Activated T-cell treated with anti-CD3 and anti-CD28 coated beads for 1 hour (primary cell): ENCODE data around the gene SUSD4.
A peak's percentile ranks its signal among the peaks of the same experiment; 100 is the strongest.

ENCODE experiments used
- DNase-seq: peaks from one replicate; pipeline ENCODE4 v3.0.0-alpha.2; 2020; ENCODE audit warnings: low read depth

The SUSD4 gene

DNA sequence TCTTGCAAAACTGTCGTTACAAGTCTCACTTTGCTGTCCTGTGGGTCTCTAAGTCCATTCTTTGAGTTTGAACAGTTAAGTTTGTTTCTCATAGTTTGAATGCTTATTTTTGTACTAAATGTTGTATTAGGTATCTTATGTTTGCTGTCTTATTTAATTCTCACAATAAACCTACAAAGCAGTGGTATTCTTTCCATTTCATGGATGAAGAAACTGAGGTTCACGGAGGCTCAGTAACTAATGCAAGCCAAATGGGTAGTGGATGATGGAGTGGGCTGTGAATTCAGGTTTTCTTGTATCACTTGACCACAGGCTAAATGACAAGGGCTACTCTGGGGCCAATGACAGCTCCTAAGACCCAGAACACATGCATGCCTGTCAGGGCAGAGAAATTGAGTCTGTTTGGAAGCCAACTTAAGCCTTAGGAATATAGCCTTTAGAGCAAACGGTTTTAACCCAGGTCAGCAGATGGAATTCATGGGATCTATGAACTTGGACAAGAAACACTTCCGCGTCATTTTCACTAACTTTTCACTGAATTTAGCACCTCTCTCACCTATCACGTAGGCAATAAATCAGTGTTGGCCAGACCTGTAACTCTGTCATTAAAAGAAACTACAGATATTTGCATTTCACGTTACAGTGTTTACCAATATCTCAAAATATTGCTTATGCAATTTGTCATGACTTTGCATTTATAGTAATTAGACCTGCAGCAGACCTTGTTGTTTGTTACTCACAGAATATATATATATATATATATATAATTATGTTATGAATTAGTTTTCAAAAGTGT, 153.8 kb downstream of the SUSD4 start:
- no peak for DNase-seq

DNA sequence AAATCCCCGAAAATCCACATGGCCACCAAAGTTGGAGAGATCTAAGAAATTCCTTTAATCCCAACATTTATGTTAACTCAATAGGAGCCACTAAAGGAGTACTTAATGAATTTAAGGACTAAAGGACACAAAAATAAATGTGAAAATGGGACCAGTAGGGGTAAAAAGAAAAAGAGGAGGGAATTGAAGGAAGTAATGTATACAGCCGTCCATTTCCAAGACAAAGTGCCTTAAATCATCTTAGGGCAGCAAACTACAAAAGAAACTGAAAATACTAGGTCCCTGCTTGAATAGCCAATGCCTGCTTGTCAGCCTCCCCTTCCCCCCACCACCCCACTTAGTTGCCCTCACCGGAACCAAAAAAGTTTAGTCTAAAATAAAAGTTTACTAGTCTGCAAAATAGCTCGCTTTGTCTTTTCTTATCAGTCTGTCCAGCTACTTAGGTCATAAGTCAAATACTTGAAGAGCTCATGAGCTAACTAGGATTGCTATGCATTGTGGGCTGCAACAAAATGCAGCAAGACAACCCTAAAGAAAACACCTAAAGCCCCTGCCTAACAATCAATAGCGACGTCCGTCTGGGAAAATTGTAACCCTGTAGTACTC, 154.6 kb downstream of the SUSD4 start:
- DNase-seq = no peak

DNA sequence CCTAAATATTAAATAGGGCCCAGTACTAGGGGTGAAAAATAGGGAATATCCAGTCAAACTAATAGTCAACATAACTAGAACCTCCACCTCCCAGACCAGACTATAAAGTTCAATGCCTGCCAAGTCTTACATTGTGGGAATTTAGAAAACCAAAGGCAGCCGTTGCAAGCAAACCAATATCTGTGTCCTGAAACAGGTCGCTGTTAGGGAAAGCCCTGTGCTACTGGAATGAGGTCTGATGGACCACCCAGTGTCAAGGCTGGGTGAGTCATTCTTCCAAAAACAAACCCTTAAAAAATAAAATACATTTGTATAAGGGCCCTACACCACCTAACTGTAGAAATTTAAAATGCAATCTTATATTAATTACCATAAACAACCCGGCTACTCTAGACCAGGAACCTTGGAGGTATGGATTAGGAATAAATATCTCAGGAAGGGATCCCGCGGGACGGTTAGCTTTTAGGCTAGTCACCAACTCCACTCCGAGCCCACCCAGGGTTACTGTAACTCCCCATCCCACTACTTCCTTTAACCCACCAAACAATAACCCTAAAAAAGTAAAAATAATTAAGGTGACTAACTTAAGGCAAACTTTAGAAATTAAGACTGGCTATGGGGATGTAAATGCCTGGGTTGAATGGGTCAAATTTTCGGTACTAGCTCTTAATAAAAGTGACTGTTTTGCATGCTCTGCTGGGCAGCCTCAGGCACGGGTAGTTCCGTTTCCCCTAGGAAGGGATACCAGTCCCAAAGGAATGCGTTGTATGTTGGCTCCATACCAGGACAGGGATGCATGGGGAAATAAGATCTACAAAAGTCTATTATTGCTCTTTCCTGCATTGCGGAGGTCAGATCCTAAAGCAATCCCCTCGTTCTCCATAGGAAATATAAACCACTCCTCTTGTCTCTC, 155.6 kb downstream of the SUSD4 start:
- no peak for DNase-seq

DNA sequence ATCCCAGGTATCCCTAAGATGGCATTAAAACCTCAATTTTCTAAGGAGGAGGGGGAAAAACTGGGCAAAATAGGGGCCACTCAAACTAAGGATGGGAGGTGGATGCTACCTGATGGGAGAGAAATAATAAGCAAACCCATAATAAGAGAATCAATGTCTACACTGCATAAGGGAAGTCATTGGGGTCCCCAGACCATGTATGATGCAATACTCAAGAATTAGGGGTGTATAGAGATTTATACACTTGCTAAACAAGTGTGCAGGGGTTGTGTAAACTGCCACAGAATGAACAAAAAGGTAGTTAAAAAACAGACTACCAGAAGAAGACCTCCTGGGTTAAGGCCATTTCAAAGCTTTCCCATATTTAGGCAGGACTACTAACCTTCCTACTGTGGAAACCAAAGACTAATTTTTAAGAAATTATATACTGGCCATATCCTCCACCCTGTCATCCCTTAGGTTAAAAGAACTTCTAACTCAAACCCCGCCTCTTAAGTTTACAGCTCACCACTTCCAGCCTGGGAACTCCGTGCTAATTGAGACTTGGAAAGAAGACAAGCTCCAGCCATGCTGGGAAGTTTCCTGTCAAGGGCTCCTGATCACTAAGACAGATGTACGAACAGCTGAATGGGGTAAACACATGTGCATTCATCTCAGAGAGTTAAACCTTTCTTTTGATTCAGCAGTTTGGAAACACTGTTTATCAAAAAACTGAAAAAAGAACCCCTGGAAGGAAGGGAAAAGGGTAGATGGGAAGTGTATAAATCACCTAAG, 156.5 kb downstream of the SUSD4 start:
- no peak for DNase-seq

DNA sequence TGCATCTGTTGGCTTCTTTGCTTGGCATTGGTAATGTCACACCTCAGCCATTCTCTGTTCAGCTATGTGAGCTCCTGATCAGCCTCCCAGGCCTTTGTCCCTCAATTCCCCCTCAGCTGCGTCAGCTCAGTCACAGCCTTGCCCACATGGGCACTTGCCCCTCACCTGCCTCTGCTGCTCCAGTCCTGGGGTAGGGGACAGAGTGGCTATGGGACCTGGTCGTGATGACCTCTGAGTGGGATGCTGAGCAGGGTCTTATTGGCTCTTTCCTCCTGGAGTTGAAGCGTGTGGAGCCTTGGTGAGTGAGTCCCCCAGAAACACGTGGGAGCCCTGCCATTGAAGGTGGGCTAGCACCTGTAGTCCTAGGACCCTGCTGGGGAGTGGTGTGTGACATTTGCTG, 159.6 kb downstream of the SUSD4 start:
- no peak for DNase-seq

DNA sequence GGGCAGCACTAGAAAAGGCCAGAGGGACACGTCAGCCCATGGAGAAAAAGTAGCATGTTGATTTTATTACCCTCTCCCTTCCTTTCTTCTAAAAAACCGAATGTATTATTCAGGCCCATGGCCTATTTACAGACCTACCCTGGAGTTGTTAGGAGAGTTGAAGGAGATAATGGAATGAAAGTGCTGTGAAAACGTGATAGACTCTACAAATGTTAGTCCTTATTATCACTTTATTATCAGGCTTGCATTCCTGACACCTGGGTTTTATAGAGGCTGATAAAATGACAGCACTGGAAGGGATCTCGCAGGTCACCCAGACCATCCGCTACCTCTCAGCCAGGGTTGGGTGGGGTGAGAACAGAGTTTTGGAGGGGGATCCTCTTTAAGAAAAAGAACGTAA, 160.3 kb downstream of the SUSD4 start:
- no peak for DNase-seq

DNA sequence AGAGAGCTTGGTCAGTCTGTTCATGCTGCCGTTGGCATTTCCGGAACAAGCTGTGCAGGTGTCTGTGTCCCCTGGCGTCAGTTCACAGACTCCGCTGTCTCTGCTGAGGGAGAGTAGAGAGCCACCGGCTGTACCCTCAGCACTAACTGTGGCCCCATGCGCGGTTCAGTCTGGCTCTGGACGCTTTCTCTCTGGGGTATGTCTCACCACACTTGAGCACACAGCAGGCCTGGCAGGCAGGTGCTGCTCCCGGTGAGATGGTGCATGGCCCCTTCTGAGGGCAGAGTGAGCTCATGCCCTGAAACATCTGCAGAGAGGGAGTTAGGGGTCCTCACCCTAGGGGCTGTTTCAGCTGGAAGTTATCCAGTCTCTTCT, 161.0 kb downstream of the SUSD4 start:
- no peak for DNase-seq

DNA sequence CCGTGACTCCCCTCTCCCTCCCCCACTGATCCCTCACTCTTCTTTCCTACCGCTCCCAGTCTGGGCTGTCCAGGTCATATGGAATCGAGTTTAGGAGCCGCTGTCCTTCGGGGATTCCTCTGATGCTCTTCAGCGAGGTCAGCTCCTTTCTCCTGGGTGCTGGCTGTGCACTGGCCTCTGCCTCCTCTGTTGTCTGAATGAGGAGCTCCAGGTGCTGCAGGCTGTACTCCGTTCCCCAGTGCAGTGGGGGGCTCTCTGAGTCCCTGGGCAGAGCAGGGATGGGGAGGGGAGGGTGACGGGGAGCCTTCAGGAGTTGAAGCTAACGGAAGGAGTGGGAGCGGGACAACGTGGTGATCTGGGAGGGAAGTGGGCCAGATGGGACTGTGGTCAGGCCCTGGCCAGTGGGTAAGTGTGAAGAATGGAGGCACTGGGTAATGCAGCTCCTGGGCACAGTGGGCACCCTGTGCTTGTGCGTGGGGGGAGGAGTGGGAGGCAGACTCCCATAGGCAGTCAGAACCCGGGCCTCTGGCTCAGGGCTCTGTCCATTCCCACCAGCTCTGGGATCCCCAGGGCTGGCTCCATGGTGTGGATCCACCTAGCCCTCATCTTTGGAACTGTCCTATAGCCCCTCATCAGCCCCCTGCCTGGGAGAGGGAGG, 161.5 kb downstream of the SUSD4 start:
- DNase-seq = no peak

DNA sequence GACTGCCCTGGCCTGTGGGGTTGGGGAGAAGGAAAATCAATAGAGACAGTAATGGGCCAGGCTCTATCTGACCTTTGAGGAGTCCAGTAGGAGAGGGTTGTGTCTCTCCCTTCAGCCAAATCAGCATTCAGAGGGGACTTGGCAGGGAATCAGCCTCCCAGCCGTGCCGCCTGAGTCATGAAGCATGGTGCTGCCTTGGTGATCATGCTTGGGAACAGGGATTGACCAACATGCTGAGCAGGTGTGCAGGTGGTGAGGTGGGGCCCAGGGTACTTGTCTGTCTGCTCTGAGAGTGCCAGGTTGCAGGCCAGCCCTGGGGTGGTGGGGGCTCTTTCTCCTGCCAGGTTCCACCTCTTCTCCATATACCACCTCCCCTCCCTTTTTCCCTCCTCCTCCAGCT, 162.0 kb downstream of the SUSD4 start:
- no peak for DNase-seq

DNA sequence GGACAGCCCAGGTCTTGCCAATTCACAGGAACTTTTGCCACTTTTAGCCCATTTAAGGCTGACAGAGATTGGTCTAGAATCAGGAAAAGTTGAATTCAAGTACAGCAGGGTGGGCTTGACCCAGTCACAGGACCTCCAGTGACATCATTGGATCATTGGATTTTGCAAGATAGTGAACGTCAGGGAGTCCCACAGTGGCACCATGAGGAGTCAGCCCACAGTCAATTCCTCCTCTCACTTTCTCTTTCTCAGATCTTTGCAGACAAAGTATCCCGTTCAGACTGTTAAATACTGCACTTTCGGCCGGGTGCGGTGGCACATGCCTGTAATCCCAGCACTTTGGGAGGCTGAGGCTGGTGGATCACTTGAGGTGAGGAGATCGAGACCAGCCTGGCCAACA, 163.1 kb downstream of the SUSD4 start:
- no peak for DNase-seq

DNA sequence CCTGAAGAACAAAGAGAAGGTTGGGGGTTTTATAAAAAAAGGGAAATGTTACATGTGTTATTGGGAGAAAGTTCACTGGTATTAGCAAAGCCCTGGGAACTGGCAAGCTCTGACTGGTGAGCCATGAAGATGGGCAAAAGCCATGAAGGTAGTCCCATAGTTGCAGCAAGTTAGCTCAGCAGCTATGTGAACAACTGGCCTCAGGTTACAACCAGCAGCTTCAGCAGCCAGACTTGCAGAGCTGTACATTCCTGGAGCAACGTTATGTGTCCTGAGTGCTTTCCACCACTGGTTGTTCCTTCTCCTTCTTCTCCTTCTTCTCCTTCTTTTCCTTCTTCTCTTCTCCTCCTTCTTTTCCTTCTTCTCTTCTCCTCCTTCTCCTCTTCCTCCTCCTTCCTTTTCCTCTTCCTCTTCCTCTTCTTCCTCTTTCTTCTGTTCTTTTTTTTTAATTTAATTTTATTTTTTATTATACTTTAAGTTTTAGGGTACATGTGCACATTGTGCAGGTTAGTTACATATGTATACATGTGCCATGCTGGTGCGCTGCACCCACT, 164.8 kb downstream of the SUSD4 start:
- DNase-seq = no peak

DNA sequence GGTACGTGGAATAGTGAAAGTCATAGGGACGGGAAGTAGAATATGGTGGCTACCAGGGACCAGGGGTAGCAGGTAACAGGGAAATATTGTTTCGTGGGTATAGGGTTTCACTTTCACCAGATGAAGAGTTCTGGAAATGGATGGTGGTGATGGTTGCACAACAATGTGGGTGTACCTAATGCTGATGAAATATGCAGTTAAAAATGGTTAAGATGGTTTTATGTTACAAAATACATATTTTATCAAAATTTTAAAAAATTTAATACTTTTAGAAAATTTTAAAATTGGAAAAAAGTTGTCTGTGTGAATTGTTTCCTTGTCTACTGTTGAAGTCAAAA, 165.4 kb downstream of the SUSD4 start:
- DNase-seq = no peak

DNA sequence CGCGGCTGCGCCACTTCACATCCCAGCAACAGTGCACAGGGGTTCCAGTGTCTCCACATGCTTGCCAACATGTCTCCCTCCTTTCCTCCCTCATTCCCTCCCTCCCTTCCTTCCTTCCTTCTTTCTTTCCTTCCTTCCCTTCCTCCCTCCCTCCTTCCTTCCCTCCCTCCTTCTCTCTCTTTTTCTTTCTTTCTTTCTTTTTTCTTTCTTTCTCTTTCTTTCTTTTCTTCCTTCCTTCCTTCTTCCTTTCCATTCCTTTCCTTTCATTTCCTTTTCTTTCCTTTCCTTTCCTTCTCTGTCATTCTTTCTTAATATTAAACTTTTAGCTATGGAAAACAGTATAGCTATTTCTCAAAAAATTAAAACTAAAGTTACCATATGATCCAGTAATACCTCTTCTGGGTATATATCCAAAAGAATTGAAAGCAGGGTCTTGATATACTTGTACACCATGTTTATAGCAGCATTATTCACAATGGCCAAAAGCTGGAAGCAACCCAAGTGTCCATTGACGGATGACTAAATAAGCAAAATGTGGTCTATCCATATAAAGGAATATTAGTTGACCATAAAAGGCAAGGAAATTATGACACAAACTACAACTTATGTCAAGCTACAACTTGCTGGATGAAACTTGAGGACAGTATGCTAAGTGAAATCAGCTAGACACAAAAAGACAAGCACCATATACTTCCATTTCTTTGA, 165.9 kb downstream of the SUSD4 start:
- DNase-seq = no peak

DNA sequence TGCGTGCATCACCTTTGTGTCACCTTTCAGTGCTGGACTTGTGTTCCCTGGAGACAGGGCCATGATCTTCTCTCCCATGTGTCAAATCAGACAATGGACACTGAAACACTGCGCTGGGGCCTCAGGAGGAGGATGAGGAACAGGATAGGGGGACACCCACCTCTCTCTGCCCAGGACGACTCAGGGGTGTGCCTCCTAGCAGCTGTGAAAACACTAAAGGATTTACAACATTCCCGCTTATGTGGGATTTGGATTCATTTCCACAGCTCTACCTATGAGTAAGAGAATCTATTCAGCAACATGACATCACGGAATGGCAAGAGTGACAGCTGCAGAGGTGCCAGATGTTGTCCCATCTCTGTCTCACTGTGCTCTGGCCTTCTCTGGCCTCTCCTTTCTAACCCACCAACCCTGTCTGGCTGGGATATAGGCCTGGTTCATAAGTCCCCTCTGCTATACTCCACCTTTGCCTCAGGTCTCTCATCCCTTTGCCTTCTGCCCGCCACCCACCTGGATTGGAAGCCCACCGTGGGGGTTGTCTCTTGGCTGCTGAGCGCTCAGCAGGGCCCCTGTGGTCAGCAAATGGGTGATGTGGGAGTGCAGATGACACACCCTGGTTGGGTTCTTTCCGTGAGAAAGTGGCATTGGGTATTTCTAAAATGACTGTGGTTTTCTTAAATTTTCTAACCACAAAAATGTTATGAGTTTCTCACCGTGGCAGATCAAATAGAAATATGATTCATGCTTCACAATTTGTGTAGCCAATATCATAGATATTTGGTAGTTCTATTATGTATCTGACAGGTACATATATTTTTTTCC, 173.9 kb downstream of the SUSD4 start:
- peak; percentile 22 for DNase-seq

DNA sequence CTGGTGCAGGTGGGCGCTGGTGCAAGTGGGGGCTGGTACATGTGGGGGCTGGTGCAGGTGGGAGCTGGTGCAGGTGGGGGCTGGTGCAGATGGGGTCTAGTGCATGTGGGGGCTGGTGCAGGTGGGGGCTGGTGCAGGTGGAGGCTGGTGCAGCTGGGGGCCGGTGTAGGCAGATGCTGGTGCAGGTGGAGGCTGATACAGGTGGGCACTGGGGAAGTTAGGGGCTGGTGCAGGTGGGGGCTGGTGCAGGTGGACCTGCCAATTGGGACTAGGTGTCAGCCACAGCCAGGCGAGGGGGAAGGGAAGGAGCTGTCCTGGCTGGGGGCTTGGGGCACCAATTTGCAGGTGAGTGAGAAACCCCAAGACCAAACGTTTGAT, 174.5 kb downstream of the SUSD4 start:
- DNase-seq = no peak

DNA sequence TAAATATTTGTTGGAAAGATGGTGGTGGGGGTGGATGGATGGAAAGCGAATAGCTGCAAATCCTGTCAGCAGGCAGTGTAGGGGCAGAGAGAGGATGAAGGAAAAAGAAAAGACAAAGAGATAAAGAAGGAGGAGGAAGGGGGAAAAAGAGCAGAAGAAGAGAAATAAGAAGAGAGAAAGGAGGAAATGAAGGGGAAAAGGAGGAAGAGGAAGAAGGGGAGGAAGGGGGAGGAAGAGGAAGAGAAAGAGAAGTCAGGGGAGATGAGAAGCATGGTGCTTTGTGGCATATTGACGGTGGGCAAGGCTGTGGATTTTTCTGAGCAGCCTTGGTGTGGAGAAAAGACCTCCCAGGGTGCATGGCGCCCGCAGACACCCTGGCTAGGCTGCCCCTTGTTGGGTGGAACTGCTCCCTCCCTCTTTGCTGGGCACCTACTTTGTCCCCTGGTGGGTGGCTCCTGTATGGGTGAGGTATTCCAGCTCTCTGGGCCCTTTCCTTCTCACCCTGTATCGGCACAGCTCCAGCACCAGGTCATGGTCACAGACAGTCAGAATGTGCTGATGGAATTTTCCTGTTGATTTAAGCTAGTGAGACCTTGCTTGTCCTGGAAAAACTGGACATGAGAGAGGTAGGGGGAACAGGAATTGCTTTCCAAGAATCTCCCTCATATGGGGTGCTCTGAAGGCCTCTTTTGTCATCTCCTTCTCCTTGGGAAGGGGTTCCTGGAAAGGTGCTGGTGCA, 175.2 kb downstream of the SUSD4 start:
- DNase-seq = no peak

DNA sequence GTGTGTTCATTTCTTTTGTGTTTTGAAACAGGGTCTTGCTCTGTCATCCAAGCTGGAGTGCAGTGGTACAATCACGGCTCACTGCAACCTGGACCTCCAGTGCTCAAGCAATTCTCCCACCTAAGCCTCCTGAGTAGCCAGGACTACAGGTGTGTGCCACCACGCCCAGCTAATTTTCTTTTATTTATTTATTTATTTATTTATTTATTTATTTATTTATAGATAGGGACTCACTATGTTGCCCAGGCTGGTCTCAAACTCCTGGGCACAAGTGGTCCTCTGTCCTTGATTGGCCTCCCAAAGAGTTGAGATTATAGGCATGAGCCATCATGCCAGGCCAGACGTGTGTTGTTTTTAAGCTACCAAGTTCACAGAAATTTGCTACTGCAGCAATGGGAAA, 177.2 kb downstream of the SUSD4 start:
- DNase-seq = no peak

DNA sequence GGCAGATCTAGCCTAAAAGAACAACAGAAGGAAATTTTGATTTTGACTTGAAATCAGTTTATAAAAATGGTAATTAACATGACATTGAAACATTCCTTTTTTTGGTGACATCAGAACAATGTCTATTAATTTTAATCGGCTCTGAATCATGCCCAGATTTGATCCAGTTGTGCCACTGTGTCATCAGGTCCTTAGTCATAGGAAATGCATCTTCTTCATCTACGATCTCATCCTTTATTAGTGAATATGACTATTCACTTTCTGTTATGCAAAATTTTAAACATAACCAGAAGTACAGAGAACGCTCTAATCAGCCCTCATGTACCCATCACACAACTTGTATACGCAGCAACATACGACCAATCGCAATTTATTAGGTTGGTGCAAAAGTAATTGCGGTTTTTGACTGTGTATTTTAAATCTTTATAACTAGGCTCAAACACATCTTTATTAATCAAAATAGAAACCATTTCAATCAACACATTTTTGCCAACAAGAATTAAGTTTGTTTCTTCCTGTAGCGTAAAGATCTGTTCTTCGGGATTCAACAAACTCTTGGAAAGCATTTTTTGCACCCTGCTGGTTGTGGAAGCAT, 180.6 kb downstream of the SUSD4 start:
- DNase-seq = no peak
